ENCODE results near the gene CD1E.
"Not testable (repeated sequence)": the region's sequence is repeated elsewhere in the genome, so short reads cannot be mapped to it uniquely, and the experiment has no call there.

Gene CD1E

DNA sequence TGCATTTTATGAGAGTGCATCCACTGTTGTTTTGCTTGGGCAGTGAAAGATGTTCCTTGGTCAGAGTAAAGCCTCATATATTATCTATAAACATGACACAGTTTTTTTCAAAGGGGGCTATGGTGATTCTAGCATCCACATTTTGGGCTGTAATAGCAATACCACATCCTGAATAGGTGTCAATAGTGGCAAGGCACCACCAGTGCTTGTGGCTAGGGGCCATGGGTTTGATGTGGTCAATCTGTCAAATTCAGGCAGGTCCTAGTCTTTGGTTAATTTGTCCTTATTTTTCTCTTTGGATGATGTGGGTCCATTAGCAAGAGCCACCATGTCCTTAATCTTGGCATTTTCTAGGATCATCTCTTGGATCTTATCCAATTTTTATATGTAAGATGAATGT lies 13.1 kb downstream of the CD1E start:
- no peak for DNase-seq (ENCODE audit: low read depth)
- TF ChIP-seq, protein P1, sequence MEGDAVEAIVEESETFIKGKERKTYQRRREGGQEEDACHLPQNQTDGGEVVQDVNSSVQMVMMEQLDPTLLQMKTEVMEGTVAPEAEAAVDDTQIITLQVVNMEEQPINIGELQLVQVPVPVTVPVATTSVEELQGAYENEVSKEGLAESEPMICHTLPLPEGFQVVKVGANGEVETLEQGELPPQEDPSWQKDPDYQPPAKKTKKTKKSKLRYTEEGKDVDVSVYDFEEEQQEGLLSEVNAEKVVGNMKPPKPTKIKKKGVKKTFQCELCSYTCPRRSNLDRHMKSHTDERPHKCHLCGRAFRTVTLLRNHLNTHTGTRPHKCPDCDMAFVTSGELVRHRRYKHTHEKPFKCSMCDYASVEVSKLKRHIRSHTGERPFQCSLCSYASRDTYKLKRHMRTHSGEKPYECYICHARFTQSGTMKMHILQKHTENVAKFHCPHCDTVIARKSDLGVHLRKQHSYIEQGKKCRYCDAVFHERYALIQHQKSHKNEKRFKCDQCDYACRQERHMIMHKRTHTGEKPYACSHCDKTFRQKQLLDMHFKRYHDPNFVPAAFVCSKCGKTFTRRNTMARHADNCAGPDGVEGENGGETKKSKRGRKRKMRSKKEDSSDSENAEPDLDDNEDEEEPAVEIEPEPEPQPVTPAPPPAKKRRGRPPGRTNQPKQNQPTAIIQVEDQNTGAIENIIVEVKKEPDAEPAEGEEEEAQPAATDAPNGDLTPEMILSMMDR (IDR thresholded peaks at IDR 0.05; ENCODE audit: low read depth, low read length) = no peak
- TF ChIP-seq MYC (IDR thresholded peaks at IDR 0.05; ENCODE audit: low read depth, low read length) (no peak), POLR2A (IDR thresholded peaks at IDR 0.05; ENCODE audit: extremely low read depth, insufficient read length) (no peak)
- TF ChIP-seq, protein P2, sequence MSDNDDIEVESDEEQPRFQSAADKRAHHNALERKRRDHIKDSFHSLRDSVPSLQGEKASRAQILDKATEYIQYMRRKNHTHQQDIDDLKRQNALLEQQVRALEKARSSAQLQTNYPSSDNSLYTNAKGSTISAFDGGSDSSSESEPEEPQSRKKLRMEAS (IDR thresholded peaks at IDR 0.05; ENCODE audit: low read depth, low read length) = no peak

DNA sequence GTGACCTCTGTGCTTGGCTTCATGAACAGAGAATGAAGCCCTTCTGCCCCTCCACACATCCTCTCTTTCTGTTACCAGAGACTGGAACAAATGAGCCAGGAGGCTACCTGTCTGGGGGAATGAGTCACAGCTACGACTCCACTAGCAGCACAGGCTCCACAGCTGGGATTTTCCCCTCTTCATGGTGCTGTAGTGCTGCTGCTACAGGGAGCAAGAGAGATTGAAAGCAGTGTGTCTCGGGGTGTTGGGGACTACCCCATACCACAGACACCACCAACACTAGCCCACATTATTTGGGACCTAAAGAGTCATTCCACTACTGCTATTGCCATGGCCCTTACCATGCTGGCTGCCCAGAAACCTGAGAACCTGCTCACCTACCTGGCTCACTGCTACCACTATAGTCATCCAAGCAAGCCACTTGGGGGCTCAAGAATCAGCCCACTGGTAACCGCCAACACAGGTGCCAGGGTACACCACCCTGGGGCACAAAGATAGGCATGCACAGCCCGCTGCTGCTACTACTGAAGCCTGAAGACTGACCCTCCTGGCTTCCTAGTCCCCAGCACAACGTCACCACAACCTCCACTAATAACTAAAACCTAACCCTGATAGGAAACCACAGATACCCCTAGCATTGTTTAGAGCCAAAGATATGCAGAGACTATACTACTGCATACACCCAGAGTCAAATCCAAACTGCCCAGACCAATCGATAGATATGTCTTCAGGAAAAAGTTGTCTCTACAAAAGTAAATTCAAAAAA lies 17.7 kb downstream of the CD1E start:
- DNase-seq (ENCODE audit: low read depth) = no peak
- TF ChIP-seq, protein P2 (IDR thresholded peaks at IDR 0.05; ENCODE audit: low read depth, low read length) = no peak
- TF ChIP-seq, protein P1 (IDR thresholded peaks at IDR 0.05; ENCODE audit: low read depth, low read length) = no peak
- TF ChIP-seq POLR2A (IDR thresholded peaks at IDR 0.05; ENCODE audit: extremely low read depth, insufficient read length) (no peak), MYC (IDR thresholded peaks at IDR 0.05; ENCODE audit: low read depth, low read length) (no peak)
- H3K4me3 ChIP-seq (ENCODE audit: low read depth, low read length) = no peak overlapping the region

More for the DNA sequence above, 13.1 kb downstream of the CD1E start:
- H3K4me3 ChIP-seq (ENCODE audit: low read depth, low read length) = no peak overlapping the region

DNA sequence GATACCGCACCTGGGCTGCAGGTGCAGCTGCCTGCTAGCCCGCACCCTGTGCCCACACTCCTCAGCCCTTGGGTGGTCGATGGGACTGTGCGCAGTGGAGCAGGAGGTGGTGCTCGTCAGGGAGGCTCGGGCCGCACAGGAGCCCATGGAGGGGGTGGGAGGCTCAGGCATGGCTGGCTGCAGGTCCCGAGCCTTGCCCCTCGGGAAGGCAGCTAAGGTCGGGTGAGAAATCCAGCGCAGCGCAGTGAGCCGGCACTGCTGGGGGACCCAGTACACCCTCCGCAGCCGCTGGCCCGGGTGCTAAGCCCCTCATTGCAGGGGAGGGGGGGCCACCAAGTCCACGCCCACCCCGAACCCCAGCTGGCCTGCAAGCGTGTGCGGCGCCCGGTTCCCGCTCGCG lies 20.4 kb downstream of the CD1E start:
- not testable (repeated sequence) for DNase-seq (ENCODE audit: low read depth); H3K4me3 ChIP-seq (ENCODE audit: low read depth, low read length)

DNA sequence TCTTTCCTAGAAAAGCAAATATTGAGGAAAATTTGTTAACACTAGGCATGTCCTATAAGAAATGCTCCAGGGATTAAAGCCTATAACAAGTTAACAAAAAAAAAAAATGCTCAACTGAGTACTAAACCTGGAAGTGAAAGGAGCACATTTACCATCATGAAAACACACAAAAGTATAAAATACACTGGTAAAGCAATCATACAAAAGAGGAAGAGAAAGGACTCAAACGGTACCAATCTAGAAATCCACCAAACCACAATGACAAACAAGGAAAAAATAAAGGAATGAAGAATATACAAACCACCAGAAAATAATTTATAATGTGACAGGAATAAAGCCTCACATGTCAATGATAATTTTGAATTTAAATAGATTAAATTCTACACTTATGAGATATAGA lies 21.2 kb downstream of the CD1E start:
- H3K4me3 ChIP-seq (ENCODE audit: low read depth, low read length) = no peak overlapping the region
- TF ChIP-seq, protein P1 (IDR thresholded peaks at IDR 0.05; ENCODE audit: low read depth, low read length) = no peak
- TF ChIP-seq, protein P2 (IDR thresholded peaks at IDR 0.05; ENCODE audit: low read depth, low read length) = no peak
- TF ChIP-seq MYC (IDR thresholded peaks at IDR 0.05; ENCODE audit: low read depth, low read length) = no peak
- no peak for TF ChIP-seq POLR2A (IDR thresholded peaks at IDR 0.05; ENCODE audit: extremely low read depth, insufficient read length)
- DNase-seq (ENCODE audit: low read depth) = no peak

DNA sequence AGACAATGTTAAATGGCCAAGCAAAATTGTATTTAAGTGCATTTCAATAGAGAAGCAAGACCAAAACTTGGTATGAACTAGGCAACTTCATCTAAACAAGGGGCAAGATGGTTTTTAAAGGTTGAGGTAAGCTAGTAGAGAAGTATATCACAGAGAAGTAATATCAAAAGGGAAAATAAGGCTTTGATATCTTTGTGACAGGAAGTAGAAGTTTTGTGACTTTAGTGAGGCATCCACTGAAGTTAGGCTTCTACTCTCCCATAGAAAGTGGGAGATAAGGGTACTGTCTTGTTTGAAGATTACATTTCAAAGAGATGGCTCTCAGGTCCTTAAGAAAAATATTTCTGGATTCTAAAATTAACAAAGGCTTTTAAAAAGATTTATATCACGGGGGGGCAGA lies 36.6 kb downstream of the CD1E start:
- no peak overlapping the region for H3K4me3 ChIP-seq (ENCODE audit: low read depth, low read length)
- TF ChIP-seq, protein P2 (IDR thresholded peaks at IDR 0.05; ENCODE audit: low read depth, low read length) = no peak
- TF ChIP-seq, protein P1 (IDR thresholded peaks at IDR 0.05; ENCODE audit: low read depth, low read length) = no peak
- TF ChIP-seq POLR2A (IDR thresholded peaks at IDR 0.05; ENCODE audit: extremely low read depth, insufficient read length) = no peak
- no peak for TF ChIP-seq MYC (IDR thresholded peaks at IDR 0.05; ENCODE audit: low read depth, low read length)
- no peak for DNase-seq (ENCODE audit: low read depth)

DNA sequence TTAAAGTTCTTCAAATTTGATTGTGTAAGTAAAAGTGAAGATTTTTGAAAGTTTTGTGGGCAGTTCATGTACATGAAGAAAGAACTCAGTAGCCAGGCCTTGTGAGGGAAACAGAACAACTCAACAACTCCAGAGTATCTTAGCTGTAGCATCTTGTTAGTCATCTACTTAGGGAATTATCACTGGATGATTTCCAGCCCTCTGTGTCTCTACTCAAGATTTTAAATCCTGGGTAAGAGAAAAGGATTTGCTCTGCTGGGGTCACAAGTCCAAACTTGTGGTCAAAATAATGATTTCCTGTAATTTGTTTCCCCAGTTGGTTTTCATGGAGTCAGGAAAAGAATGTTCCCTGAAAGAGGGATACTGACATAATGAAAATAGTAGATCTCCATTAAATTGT lies 37.4 kb downstream of the CD1E start:
- TF ChIP-seq, protein P1 (IDR thresholded peaks at IDR 0.05; ENCODE audit: low read depth, low read length) = no peak
- no peak for TF ChIP-seq POLR2A (IDR thresholded peaks at IDR 0.05; ENCODE audit: extremely low read depth, insufficient read length)
- no peak for TF ChIP-seq MYC (IDR thresholded peaks at IDR 0.05; ENCODE audit: low read depth, low read length)
- TF ChIP-seq, protein P2 (IDR thresholded peaks at IDR 0.05; ENCODE audit: low read depth, low read length) = no peak
- H3K4me3 ChIP-seq (ENCODE audit: low read depth, low read length) = no peak overlapping the region
- no peak for DNase-seq (ENCODE audit: low read depth)

Data from NB4 (cell line).